GM12878 (cell line): Measurements from ENCODE around the gene PDIK1L. TPM values are rescaled to one million over a fixed set of nuclear protein-coding genes. Genes with fewer than 3 reads are reported as not detected.

Experiments used
- ATAC-seq: fragments of 200-7000 bp; cut with Tn5 transposase; 3 replicates; pipeline ENCODE4 v1.9.1; 2020; ENCODE audit warnings: mild to moderate bottlenecking, moderate library complexity
- BruUV-seq: library from RNA; stranded (reverse); fragments of 400-500 nt; replicated peaks from 2 replicates; lab custom pipeline; 2021; lab: Mats Ljungman, UMichigan
- CTCF ChIA-PET: fragments of 300-600 bp; sonication (Branson Sonifier 250); formaldehyde crosslinking; extraction: SDS; loops from one replicate; lab custom pipeline; 2021; ENCODE audit warnings: inconsistent platforms; lab: Yijun Ruan, JAX
- POLR2A ChIA-PET: fragments of 350-600 bp; formaldehyde crosslinking; extraction: SDS; loops from one replicate; lab custom pipeline; 2021; ENCODE audit warnings: inconsistent platforms; lab: Charles Lee
- RAD21 ChIA-PET: fragments of 300-600 bp; sonication (Branson Sonifier 250); formaldehyde crosslinking; loops from one replicate; lab custom pipeline; 2023; ENCODE audit warnings: antibody characterized with exemption; ENCODE audit not compliant: unreplicated experiment; lab: Charles Lee
- SMC1A ChIA-PET: fragments of 300-600 bp; sonication (Branson Sonifier 250); formaldehyde crosslinking; loops from one replicate; lab custom pipeline; 2023; ENCODE audit not compliant: unreplicated experiment, uncharacterized antibody; lab: Charles Lee
- DNase-seq: peaks from one replicate; pipeline ENCODE4 v3.0.0-alpha.2; 2011; ENCODE audit warnings: low read depth, low spot score
- FAIRE-seq: peaks from 3 replicates; lab custom pipeline; 2011; peaks lifted over from hg19 to GRCh38; lab: Jason Lieb, UNC
- H2AFZ ChIP-seq: 2 replicates; pipeline ENCODE4 v1.6.0; 2011; ENCODE audit warnings: low read depth, low read length, control low read depth; ENCODE audit not compliant: control insufficient read depth
- H3K27ac ChIP-seq: 2 replicates; pipeline ENCODE4 v1.5.1; 2011; ENCODE audit warnings: control low read depth; ENCODE audit not compliant: control insufficient read depth, insufficient read depth
- H3K27me3 ChIP-seq, 2 experiments: replicated peaks in 1 of 2; 2 replicates each; pipeline versions ENCODE4 v1.6.0 to v1.6.1; 2011; ENCODE audit warnings: low read length in 1 of 2; ENCODE audit not compliant: control insufficient read depth in 2 of 2, insufficient read depth in 2 of 2
- H3K36me3 ChIP-seq, 2 experiments: 2 replicates each; pipeline ENCODE4 v1.5.1; 2011; ENCODE audit warnings: low read length in 1 of 2; ENCODE audit not compliant: control insufficient read depth in 2 of 2, insufficient read depth in 2 of 2
- H3K4me1 ChIP-seq: 2 replicates; pipeline ENCODE4 v1.6.1; 2011; ENCODE audit warnings: mild to moderate bottlenecking, low read length, moderate library complexity, mixed read lengths; ENCODE audit not compliant: control insufficient read depth, insufficient read depth
- H3K4me2 ChIP-seq: 2 replicates; pipeline ENCODE4 v1.6.0; 2011; ENCODE audit warnings: control low read depth; ENCODE audit not compliant: control insufficient read depth, insufficient read depth
- H3K4me3 ChIP-seq: fragments of 200-600 bp; sonication (generic); 2 replicates; pipeline ENCODE4 v1.5.1; 2016
- H3K79me2 ChIP-seq: 2 replicates; pipeline ENCODE4 v1.6.0; 2011; ENCODE audit warnings: low read length; ENCODE audit not compliant: control insufficient read depth, insufficient read depth
- H3K9ac ChIP-seq: 2 replicates; pipeline ENCODE4 v1.8.0; 2011; ENCODE audit warnings: low read length, control low read depth, mixed read lengths; ENCODE audit not compliant: control insufficient read depth, insufficient read depth
- H3K9me3 ChIP-seq: replicated peaks from 3 replicates; pipeline ENCODE4 v1.5.1; 2011; ENCODE audit warnings: mild to moderate bottlenecking, low read length; ENCODE audit not compliant: control insufficient read depth, insufficient read depth
- H4K20me1 ChIP-seq: 2 replicates; pipeline ENCODE4 v1.6.0; 2011; ENCODE audit not compliant: control insufficient read depth, insufficient read depth
- IKZF2 ChIP-seq, 2 experiments: fragments of 450-650 bp; IDR thresholded peaks; 2 replicates each; pipeline ENCODE4 v1.6.1; 2017; ENCODE audit warnings: mild to moderate bottlenecking in 2 of 2, moderate library complexity in 2 of 2
- NR2C2 ChIP-seq: IDR thresholded peaks from 2 replicates; pipeline ENCODE4 v1.6.1; 2011; ENCODE audit warnings: borderline replicate concordance, low read depth; ENCODE audit not compliant: control insufficient read depth, insufficient read length
- NR2F1 ChIP-seq: fragments of 450-650 bp; conservative IDR thresholded peaks from 2 replicates; pipeline ENCODE4 v1.6.1; 2017; ENCODE audit warnings: mild to moderate bottlenecking
- NRF1 ChIP-seq: conservative IDR thresholded peaks from 2 replicates; pipeline ENCODE4 v1.6.1; 2011; ENCODE audit warnings: mild to moderate bottlenecking, low read depth, low read length, improper control_type of control experiment
- SIX5 ChIP-seq: IDR thresholded peaks from 2 replicates; pipeline ENCODE4 v1.6.1; 2011; ENCODE audit warnings: mild to moderate bottlenecking, low read depth, low read length, moderate library complexity; ENCODE audit not compliant: severe bottlenecking
- YBX1 ChIP-seq: fragments of 450-650 bp; IDR thresholded peaks from 2 replicates; pipeline ENCODE4 v1.6.1; 2016; ENCODE audit warnings: antibody characterized with exemption
- ZNF217 ChIP-seq: fragments of 450-650 bp; IDR thresholded peaks from 2 replicates; pipeline ENCODE4 v1.6.1; 2017; ENCODE audit warnings: antibody characterized with exemption, mild to moderate bottlenecking
- WGBS: methylation state at CpG from one replicate; pipeline ENCODE4 v1.1.6; 2016; ENCODE audit warnings: low lambda C conversion rate; ENCODE audit not compliant: insufficient replicate concordance, insufficient coverage; ENCODE audit errors: missing lambda C conversion rate; 5-methylcytosine and 5-hydroxymethylcytosine counted together
- in situ Hi-C: fragments of 300-500 bp; cut with MboI; formaldehyde crosslinking; loops from 9 replicates; pipeline ENCODE4 v1.14.3; 2018; ENCODE audit warnings: mixed read lengths
- intact Hi-C: fragments of 100-400 bp; cut with micrococcal nuclease; formaldehyde crosslinking; loops from one replicate; pipeline ENCODE4 v1.14.2; 2022; ENCODE audit not compliant: unreplicated experiment
- polyA plus RNA-seq, 11 experiments: library from polyadenylated mRNA; depleted of rRNA in 4 of 11; unstranded in 6 of 11; stranded (reverse) in 5 of 11; fragments of >200 nt; fragmentation: Nextera tagmentation in 4 of 11; fragmentation: Illumina TruSeq in 1 of 11; extraction: Ambion mirVana in 4 of 11; extraction: Trizol in 1 of 11; gene quantifications; 1 replicate in 1 of 11; 2 replicates in 10 of 11; pipeline versions ENCODE4 v1.2.1 to v1.2.3, GENCODE V29; 2011 to 2016; ENCODE audit warnings: inconsistent platforms in 2 of 11, missing spikeins in 2 of 11, low read depth in 1 of 11
- total RNA-seq, 4 experiments: library from RNA; depleted of rRNA in 3 of 4; stranded (reverse); fragments of >200 nt in 3 of 4; fragmentation: Illumina TruSeq in 1 of 4; extraction: Trizol in 1 of 4; gene quantifications; 2 replicates each; pipeline versions ENCODE4 v1.2.1 to v1.2.3, GENCODE V29; 2013 to 2021
- TF ChIP-seq, protein P1 (sequence below): fragments of 450-650 bp; IDR thresholded peaks from 2 replicates; pipeline ENCODE4 v1.6.1; 2017; ENCODE audit warnings: low read depth, mild to moderate bottlenecking, moderate library complexity
- TF ChIP-seq, protein P2 (sequence below), 3 experiments: IDR thresholded peaks in 2 of 3; conservative IDR thresholded peaks in 1 of 3; 2 replicates each; pipeline ENCODE4 v1.5.1; 2011; ENCODE audit warnings: low read depth in 3 of 3, low read length in 3 of 3, mild to moderate bottlenecking in 3 of 3, control low read depth in 2 of 3, moderate library complexity in 2 of 3, inconsistent platforms in 1 of 3, mixed read lengths in 1 of 3; ENCODE audit not compliant: control insufficient read depth in 2 of 3, insufficient read depth in 1 of 3; ENCODE audit errors: extremely low read depth in 1 of 3

PDIK1L gene
- total and polyA plus RNA-seq, 10 of the 15 experiments (the other 5 are each of a cell fraction or from before 2014, with no cell fraction given), result 4.0 to 15.9 (median 10.5) TPM

DNA sequence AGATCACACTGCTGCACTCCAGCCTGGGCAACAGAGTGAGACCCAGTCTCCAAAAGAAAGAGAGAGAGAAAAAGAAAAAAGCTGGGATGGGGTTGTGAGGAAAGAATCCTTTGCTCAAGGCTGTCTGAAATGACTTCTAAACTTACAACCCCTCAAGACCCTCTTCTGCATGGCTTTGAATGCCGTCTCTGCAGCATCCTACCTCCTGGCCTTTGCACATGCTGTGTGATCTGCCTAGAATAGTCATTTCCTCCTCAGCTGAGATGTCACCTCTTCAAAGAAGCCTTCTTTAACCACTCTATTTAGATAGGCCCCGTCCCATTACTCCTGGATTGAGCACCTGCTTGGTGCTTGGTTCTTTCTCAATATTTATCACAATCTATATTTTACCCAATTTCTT lies 26.8 kb upstream of the PDIK1L start:
- BruUV-seq, result no TSS peak
- H3K9me3 ChIP-seq, result no peaks in the 10 kb centered on the region
- no peaks in the 10 kb centered on the region for H4K20me1 ChIP-seq
- WGBS, result 25% methylated on average over 2 of the region's 2 CpGs
- no peak overlapping the region for H3K4me3 ChIP-seq
- ChIA-PET SMC1A (interaction anchor here (1.2 to 1.9 kb wide), 3 partner anchors 16 to 61 kb away, joined by 3 to 5 read pairs (median 3); no protein-coding TSS in a partner anchor), POLR2A (no interaction called here)
- H3K27ac ChIP-seq, result no peak overlapping the region
- no peaks in the 10 kb centered on the region; a peak in 2 of 4 replicates for H3K27me3 ChIP-seq
- no peak for DNase-seq
- no peak for ATAC-seq
- no peaks in the 10 kb centered on the region for H3K36me3 ChIP-seq
- in situ Hi-C loops, result no loop called here
- TF ChIP-seq NR2F1 (no peak), SIX5 (no peak), NR2C2 (no peak), NRF1 (no peak), ZNF217 (no peak), YBX1 (no peak), IKZF2 (IDR thresholded peaks at IDR 0.05) (no peak)
- TF ChIP-seq, protein P1, sequence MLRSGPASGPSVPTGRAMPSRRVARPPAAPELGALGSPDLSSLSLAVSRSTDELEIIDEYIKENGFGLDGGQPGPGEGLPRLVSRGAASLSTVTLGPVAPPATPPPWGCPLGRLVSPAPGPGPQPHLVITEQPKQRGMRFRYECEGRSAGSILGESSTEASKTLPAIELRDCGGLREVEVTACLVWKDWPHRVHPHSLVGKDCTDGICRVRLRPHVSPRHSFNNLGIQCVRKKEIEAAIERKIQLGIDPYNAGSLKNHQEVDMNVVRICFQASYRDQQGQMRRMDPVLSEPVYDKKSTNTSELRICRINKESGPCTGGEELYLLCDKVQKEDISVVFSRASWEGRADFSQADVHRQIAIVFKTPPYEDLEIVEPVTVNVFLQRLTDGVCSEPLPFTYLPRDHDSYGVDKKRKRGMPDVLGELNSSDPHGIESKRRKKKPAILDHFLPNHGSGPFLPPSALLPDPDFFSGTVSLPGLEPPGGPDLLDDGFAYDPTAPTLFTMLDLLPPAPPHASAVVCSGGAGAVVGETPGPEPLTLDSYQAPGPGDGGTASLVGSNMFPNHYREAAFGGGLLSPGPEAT, result no peak
- TF ChIP-seq, protein P2, sequence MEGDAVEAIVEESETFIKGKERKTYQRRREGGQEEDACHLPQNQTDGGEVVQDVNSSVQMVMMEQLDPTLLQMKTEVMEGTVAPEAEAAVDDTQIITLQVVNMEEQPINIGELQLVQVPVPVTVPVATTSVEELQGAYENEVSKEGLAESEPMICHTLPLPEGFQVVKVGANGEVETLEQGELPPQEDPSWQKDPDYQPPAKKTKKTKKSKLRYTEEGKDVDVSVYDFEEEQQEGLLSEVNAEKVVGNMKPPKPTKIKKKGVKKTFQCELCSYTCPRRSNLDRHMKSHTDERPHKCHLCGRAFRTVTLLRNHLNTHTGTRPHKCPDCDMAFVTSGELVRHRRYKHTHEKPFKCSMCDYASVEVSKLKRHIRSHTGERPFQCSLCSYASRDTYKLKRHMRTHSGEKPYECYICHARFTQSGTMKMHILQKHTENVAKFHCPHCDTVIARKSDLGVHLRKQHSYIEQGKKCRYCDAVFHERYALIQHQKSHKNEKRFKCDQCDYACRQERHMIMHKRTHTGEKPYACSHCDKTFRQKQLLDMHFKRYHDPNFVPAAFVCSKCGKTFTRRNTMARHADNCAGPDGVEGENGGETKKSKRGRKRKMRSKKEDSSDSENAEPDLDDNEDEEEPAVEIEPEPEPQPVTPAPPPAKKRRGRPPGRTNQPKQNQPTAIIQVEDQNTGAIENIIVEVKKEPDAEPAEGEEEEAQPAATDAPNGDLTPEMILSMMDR (IDR thresholded peaks at IDR 0.05 in 2 of 3, conservative IDR thresholded peaks at IDR 0.05 in 1 of 3; ENCODE audit: control insufficient read depth in 2 of 3, extremely low read depth in 1 of 3, insufficient read depth in 1 of 3, low read depth in 3 of 3, low read length in 3 of 3), result no peak
- TF ChIP-seq, all 136 proteins: peak for 0
- no peak overlapping the region for H3K9ac ChIP-seq
- ChIA-PET CTCF (interaction anchor here (1.4 to 1.5 kb wide), 2 partner anchors 20 to 49 kb away, joined by 3 to 4 read pairs; no protein-coding TSS in a partner anchor), RAD21 (no interaction called here)
- H2AFZ ChIP-seq, result no peak overlapping the region
- no peaks in the 10 kb centered on the region for H3K4me1 ChIP-seq
- FAIRE-seq, result no peak
- H3K79me2 ChIP-seq, result no peaks in the 10 kb centered on the region
- no peak overlapping the region for H3K4me2 ChIP-seq
- intact Hi-C loops, result no loop called here
